KOPT-K1 (cell line): ENCODE data around the gene TNIP1.

Experiments used
- H3K27ac ChIP-seq: fragments of 200-600 bp; sonication (generic); 2 replicates; pipeline ENCODE4 v1.5.1; 2016; ENCODE audit warnings: antibody characterized with exemption, mild to moderate bottlenecking, low read depth, low read length; ENCODE audit not compliant: poor library complexity, severe bottlenecking
- H3K36me3 ChIP-seq: fragments of 200-600 bp; sonication (generic); 2 replicates; pipeline ENCODE4 v1.5.1; 2017; ENCODE audit warnings: antibody characterized with exemption, mild to moderate bottlenecking, low read length, moderate library complexity; ENCODE audit not compliant: insufficient read depth
- H3K9me3 ChIP-seq: fragments of 200-600 bp; sonication (generic); 2 replicates; pipeline ENCODE4 v1.5.1; 2017; ENCODE audit warnings: antibody characterized with exemption, low read length, mild to moderate bottlenecking; ENCODE audit not compliant: insufficient read depth, poor library complexity, severe bottlenecking

Gene TNIP1

DNA sequence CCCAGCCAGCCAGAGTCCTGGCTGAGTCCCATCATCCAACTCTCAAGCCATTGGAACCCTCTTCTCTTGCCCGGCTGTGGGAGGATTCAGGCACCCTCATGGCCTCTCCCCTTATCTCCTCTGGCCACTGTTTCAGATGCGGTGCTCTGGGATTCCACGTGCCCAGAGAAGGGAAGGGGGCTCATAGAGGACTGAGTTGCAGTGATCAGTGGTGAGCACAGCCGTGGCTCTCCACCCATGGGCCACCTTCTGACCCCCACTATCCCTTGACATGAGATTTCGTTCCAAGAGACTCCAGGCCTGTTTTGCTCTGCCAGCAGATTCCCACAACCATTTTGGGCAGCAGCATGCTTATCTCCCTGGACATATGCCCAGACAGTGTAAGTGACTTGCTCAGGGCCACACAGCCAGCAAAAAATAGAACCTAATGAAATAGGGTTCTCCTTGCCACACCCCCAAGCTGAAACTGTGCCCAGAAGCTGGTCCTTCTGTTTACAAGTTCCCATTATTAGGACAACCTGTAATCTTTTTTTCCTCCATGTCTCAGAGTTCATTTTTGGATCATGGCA is 57.7 kb downstream of the TNIP1 start:
- peaks cover 11% of the 10 kb centered on the region for H3K36me3 ChIP-seq
- no peaks in the 10 kb centered on the region for H3K9me3 ChIP-seq
- no peak overlapping the region for H3K27ac ChIP-seq

DNA sequence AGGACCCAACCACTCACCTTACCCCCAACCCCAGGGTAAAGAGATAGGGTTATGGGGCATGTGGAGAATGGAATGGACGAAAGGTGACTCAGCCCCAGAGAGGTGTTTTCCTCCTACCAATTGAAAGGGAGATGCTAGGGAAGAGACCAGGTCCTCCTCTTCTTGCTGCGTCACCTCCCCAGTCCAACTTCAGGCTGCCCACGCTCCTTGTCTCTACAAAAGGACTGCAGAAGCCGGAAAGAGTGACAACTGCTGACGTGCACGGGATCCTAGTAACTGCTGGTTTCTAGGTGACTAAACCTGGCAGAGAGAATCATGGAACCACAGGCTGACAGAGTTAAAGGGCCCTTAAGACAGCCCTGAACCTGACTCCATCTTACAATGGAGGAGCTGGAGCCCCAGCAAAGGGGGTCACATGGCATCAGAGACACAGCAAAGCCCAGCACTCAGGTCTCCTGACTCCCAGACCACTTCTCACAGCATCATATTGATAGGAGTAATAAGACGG is 58.3 kb downstream of the TNIP1 start:
- peaks cover 7% of the 10 kb centered on the region; the same call in 1 of the 2 replicates for H3K36me3 ChIP-seq
- no peak overlapping the region for H3K27ac ChIP-seq
- no peaks in the 10 kb centered on the region for H3K9me3 ChIP-seq

DNA sequence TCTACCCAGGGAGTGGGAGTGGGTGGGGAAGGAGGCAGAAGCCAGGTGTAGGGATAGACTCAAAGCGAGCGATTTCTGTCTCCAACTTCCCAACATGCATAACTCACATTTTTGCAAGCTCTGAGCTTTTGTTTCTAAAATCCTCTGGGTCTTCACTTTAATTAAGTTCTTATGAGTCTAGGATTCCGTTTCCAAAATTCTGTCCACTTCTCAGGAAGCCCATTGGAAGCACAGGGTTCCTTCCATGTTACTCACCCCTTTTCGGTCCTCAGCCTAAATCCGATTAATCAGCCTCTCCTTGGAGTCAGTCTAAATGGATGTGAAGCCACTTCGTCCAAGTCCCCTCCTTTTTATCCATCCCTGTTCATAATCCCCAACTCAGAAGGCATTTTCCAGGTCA is 59.1 kb downstream of the TNIP1 start:
- H3K9me3 ChIP-seq = no peaks in the 10 kb centered on the region
- peaks cover 3% of the 10 kb centered on the region; the same call in 1 of the 2 replicates for H3K36me3 ChIP-seq
- H3K27ac ChIP-seq = no peak overlapping the region

DNA sequence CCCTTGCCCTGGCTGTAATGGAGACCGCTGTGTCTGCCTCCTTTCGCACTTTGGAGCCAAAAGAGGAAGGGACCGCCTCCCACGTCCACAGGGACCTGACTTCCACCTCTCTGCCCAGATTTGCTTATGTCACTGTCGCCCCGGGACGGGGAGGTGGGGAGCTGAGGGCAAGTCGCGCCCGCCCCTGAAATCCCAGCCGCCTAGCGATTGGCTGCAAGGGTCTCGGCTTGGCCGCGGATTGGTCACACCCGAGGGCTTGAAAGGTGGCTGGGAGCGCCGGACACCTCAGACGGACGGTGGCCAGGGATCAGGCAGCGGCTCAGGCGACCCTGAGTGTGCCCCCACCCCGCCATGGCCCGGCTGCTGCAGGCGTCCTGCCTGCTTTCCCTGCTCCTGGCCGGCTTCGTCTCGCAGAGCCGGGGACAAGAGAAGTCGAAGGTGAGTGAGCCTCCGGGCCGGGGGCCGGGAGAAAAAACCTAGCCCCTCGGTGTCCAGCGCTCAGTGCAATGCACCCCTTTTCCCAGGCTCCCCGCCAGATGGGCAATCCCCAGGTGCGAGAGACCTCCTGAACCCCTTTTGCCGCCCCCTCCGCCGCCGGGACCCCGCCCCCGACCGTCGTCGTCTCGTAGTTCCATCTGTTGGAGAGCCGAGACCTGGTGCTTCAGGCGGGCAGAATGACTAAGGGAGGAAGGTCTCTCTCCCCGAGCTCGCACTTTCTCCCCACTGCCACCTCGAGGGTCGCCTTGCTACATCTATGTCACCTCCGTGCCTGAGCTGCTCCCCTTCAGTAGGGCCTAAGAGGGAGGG is 60.3 kb downstream of the TNIP1 start, which contains the start of gene GPX3:
TSS of gene GPX3 (plus strand) at position 288 of the 807 bp plus-strand sequence. CDS start at position 352, 64 bp downstream.
- no peaks in the 10 kb centered on the region for H3K9me3 ChIP-seq
- H3K27ac ChIP-seq = no peak within 1 kb of the TSS
- H3K36me3 ChIP-seq = no peaks in the 10 kb centered on the region

DNA sequence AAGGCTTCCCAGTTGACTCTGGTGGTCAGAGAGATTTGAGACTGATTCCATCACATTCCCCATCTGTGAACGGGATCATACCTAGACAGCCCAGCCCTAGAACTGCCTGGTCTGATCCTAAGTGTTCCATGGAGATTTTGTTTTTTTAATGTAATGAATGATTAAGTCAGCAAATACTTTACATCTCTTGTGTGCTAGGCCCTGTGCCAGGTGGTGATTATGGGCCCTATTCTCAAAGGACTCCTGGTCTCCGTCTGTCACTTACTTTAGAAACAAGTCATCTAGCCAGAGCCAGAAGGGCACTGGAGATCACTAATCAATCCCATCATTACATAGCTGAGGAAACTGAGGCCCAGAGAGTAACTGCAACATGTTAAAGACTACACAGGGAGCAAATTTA is 61.5 kb downstream of the TNIP1 start:
- no peaks in the 10 kb centered on the region for H3K36me3 ChIP-seq
- no peak overlapping the region for H3K27ac ChIP-seq
- H3K9me3 ChIP-seq = no peaks in the 10 kb centered on the region

DNA sequence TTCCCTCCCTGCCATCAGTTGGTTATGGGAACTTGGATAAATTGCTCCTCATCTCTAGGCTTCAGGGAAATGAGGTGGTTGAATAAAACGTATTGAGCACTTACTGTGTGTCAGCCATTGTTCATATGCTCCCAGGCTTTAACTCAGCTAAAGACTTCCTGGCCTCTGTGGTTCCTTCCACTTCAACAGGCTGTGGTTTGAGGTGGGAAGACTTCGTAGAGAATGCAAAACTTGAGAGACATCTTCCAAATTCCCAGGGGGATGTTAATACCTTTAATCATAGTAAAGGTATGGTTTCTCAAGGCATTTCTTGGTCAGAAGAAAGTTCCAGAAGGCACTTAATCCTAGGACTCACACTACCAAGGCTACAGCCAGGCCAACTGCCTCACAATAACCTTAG is 62.0 kb downstream of the TNIP1 start:
- Histone ChIP-seq H3K27ac (no peak overlapping the region), H3K36me3 (no peaks in the 10 kb centered on the region), H3K9me3 (no peaks in the 10 kb centered on the region)

DNA sequence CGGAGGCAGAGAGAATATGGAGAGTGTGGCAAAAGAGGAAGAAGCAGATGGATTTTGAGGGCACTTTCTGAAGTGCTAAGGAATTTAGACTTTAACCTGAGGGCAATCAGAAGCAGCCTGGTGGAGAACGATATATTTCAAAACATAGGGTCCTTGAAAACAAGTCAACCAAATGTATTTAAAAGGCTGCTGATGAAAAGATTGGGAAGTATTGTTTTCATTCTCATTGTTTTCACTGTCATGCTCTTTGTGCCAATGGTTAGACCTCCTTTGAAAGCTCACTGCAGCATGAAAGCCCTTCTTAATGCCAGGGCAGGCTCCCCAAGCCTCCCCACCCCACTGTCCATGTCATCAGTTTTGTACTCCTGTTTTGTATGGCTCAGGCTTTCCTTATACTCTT is 62.9 kb downstream of the TNIP1 start:
- H3K36me3 ChIP-seq = no peaks in the 10 kb centered on the region
- no peak overlapping the region for H3K27ac ChIP-seq
- no peaks in the 10 kb centered on the region for H3K9me3 ChIP-seq

DNA sequence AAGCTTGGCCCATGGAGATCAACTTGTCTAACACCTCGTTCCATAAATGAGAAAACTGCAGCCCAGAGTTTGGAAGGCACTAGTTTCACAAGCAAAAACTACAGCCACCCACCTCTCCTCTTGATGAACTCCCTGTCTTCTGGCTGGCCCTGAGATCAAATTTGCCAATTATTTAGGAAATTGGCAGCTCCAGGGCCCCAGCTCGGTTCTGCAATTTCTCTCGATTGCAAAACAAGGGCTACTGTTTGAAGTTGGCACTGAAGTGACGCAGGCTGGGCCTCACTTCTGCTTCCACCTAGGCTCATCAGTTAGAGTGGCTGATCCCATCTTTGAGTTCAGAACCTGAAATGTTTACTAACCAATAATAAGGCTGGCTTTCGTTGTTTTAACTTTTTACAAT is 64.1 kb downstream of the TNIP1 start:
- Histone ChIP-seq H3K27ac (no peak overlapping the region), H3K9me3 (no peaks in the 10 kb centered on the region), H3K36me3 (no peaks in the 10 kb centered on the region)

DNA sequence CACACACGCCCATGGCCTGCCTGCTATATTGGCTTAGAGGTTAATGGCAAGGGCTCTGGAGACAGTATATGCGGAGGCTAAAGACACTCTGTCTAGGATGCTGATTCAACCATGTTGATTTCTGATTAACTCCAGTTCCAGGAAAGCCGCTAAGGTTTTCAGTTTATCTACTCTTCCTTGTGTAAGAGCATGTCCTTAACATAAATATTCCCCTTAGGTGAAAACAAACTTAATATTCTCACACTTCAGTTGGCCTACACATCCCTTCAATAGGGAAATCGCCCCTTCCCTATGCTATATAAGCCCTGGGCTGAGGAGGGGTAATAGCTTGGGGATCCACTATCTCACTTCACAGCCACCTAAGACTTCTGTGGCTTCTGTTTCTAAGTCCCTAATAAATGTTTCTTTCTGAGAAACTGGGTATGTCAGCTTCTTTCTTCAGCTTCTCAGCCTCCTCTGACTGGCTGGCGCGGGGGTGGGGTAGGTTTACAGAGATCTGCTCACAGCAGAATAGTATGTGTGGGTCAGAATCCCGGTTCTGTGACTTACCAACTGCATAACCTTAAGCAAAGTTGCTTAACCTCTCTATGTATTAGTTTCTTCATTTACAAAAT is 64.8 kb downstream of the TNIP1 start:
- no peaks in the 10 kb centered on the region for H3K9me3 ChIP-seq
- H3K36me3 ChIP-seq = no peaks in the 10 kb centered on the region
- no peak overlapping the region for H3K27ac ChIP-seq

DNA sequence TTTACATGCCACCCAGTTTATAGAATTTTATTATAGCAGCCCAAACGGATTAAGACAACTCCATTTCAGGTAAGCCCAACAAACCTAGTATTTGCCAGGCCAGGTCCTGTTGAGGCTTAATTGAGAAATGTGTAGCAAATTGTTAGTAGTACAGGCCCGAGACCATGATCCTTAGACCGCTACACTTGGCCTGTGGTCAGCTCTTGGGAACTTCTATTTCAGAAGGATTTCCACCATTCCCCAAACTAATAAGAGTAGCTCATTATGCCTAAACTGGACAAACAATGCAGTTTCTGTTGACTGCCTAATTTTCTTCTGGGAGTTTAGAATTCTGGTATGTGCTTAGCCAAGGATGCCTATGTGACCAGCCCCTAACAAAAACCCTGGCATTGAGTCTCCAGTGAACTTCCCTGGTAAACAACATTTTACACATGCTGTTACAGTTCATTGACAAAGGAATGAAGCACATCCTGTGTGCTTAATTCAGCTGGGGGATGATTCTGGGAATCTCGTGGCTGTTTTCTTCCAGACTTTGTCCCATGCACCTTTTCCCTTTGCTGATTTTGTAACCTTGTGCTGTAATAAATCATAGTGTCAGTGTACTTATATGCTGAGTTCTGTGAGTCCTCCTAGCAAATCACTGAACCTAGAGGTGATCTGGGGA is 66.0 kb downstream of the TNIP1 start:
- no peak overlapping the region for H3K27ac ChIP-seq
- H3K36me3 ChIP-seq = no peaks in the 10 kb centered on the region
- no peaks in the 10 kb centered on the region for H3K9me3 ChIP-seq

DNA sequence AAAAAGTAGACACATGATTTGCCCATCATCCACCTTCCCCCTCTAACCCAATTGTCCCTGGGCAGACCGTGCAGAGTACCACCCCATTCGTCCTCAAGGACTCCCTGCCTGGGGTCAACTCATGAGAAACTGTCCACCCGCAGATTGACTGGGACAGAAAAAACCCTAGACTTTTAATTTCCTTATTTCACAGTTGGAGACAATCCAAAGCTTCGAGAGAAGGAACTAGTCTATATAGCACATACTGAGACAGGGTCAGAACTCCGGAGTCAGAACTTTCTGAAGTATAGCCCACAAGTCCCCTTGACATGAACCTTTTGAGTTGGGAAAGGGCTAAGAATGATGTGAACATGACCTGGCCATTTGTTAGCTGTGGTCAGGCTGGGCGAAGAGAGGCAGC is 68.0 kb downstream of the TNIP1 start:
- H3K36me3 ChIP-seq = no peaks in the 10 kb centered on the region

DNA sequence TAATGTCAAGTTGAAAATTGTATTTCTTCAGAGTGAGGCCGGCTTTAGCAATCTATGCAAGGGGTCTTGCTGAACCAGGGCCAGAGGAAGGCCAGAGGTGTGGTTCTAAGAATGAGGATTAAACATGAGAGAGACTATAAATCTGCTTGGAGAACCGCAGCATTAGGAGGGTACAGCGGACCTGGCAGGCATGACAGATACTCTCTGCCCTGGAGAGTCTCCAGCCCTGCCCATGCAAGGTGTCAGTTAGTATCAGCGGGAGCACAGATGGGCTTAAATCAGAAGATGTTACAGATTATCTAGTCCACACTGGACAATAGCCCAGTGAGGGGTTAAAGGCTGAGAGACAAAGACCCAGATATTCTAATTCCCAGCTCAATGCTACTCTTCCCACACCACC is 71.9 kb downstream of the TNIP1 start:
- Histone ChIP-seq H3K36me3 (no peaks in the 10 kb centered on the region), H3K27ac (no peak overlapping the region), H3K9me3 (no peaks in the 10 kb centered on the region)

More for the DNA sequence above, 68.0 kb downstream of the TNIP1 start:
- no peak overlapping the region for H3K27ac ChIP-seq
- no peaks in the 10 kb centered on the region for H3K9me3 ChIP-seq

DNA sequence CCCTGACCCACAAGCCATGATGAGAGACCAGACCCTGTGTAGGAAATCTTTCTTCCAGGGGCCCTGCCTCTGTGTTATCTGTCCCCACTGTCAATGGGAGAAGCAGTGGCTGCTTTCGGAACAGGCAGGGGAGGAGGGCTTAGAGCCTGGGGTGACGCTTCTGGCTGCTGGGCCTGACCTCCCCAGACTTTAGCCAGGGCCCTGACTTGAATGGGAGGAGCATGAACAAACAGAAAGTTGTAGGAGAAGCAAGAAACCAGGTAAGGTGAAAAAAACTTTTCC is 72.7 kb downstream of the TNIP1 start:
- no peaks in the 10 kb centered on the region for H3K9me3 ChIP-seq
- no peak overlapping the region for H3K27ac ChIP-seq
- H3K36me3 ChIP-seq = no peaks in the 10 kb centered on the region

DNA sequence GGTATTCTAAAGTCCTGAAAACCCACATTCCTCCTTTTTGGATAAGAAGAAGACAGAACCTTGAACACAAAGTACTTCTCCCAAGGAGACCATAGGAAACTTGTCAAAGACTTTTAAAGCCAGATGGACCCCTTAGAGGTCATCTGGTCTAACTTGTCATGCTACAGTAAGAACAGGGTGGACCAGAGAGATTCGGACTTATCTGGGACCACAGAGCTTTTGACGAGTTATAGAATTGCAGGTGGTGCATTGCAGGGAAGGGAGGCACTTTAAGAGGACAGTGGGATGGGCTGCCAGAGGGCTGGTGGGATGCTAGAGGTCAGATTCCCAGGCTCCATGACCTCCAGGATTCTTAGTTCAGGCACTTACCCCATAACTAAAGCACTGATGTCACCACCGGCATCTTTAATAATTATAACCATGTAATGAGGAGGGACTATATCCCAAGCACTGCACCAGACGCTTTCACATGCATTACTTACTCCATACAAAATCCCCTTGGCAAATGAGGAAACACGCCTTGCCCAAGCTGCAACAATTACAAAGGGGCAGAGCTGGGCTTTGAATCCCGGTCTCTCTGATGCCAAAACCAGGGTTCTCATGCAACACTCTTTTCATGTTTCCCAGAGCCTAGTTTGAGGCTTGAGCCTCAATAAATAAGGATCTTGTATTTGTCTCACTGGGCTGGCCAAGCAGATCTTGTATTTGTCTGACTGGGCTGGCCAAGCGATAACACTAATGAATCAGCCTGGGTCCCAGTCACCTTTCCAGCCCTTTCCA is 73.2 kb downstream of the TNIP1 start:
- Histone ChIP-seq H3K9me3 (no peaks in the 10 kb centered on the region), H3K36me3 (no peaks in the 10 kb centered on the region), H3K27ac (no peak overlapping the region)
